ENCODE results near the gene MEGF10.

Gene MEGF10

GRCh38 chr5:127472700-127473099 is 182.1 kb downstream of the MEGF10 start:
- Histone ChIP-seq H3K27me3 (ENCODE audit: low read depth, low read length) (no peaks in the 10 kb centered on the region), H3K4me2 (ENCODE audit: low read length) (no peak overlapping the region), H3K4me1 (ENCODE audit: low read length) (no peaks in the 10 kb centered on the region), H3K9me3 (ENCODE audit: insufficient read depth, low read length) (no peaks in the 10 kb centered on the region), H3K4me3 (ENCODE audit: low read length) (no peak overlapping the region), H3K36me3 (replicated peaks; ENCODE audit: low read depth, low read length) (no peaks in the 10 kb centered on the region), H3K79me2 (ENCODE audit: low read length) (no peaks in the 10 kb centered on the region), H2AFZ (ENCODE audit: low read depth, low read length) (no peak overlapping the region), H3K27ac (ENCODE audit: low read length) (no peak overlapping the region), H4K20me1 (ENCODE audit: insufficient read depth, low read length) (no peaks in the 10 kb centered on the region), H3K9ac (ENCODE audit: low read length) (no peak overlapping the region)
- no peak for TF ChIP-seq CTCF (IDR thresholded peaks at IDR 0.05; ENCODE audit: low read depth, low read length)
- no peak for TF ChIP-seq EZH2phosphoT487 (IDR thresholded peaks at IDR 0.05; ENCODE audit: low read depth)

- H2AFZ ChIP-seq (ENCODE audit: low read depth, low read length): no peak overlapping the region
- H3K79me2 ChIP-seq (ENCODE audit: low read length): no peaks in the 10 kb centered on the region
- TF ChIP-seq EZH2phosphoT487 (IDR thresholded peaks at IDR 0.05; ENCODE audit: low read depth) (no peak), CTCF (IDR thresholded peaks at IDR 0.05; ENCODE audit: low read depth, low read length) (no peak)
- no peaks in the 10 kb centered on the region for H4K20me1 ChIP-seq (ENCODE audit: insufficient read depth, low read length)
- no peak overlapping the region for H3K27ac ChIP-seq (ENCODE audit: low read length)
- no peak overlapping the region for H3K4me2 ChIP-seq (ENCODE audit: low read length)
- 0 out of 2 replicates have a peak, but pooled peaks cover 3% of the 10 kb centered on the region for H3K27me3 ChIP-seq (ENCODE audit: low read depth, low read length)
- H3K4me1 ChIP-seq (ENCODE audit: low read length): no peaks in the 10 kb centered on the region
- no peak overlapping the region for H3K9ac ChIP-seq (ENCODE audit: low read length)
- no peaks in the 10 kb centered on the region for H3K9me3 ChIP-seq (ENCODE audit: insufficient read depth, low read length)
- no peak overlapping the region for H3K4me3 ChIP-seq (ENCODE audit: low read length)
- H3K36me3 ChIP-seq (replicated peaks; ENCODE audit: low read depth, low read length): no peaks in the 10 kb centered on the region
These were observed 195.9 kb downstream of the MEGF10 start for GRCh38 chr5:127486471-127486870.

GRCh38 chr5:127492854-127493738 is 202.5 kb downstream of the MEGF10 start:
- Histone ChIP-seq H3K27ac (ENCODE audit: low read length) (no peak overlapping the region), H3K4me1 (ENCODE audit: low read length) (no peaks in the 10 kb centered on the region), H3K9ac (ENCODE audit: low read length) (no peak overlapping the region), H3K4me2 (ENCODE audit: low read length) (no peak overlapping the region; the same call in 1 of the 2 replicates), H4K20me1 (ENCODE audit: insufficient read depth, low read length) (no peaks in the 10 kb centered on the region), H3K4me3 (ENCODE audit: low read length) (no peak overlapping the region), H3K27me3 (ENCODE audit: low read depth, low read length) (0 out of 2 replicates have a peak, but pooled peaks cover 3% of the 10 kb centered on the region), H2AFZ (ENCODE audit: low read depth, low read length) (no peak overlapping the region), H3K36me3 (replicated peaks; ENCODE audit: low read depth, low read length) (no peaks in the 10 kb centered on the region), H3K79me2 (ENCODE audit: low read length) (no peaks in the 10 kb centered on the region), H3K9me3 (ENCODE audit: insufficient read depth, low read length) (no peaks in the 10 kb centered on the region)
- TF ChIP-seq CTCF (IDR thresholded peaks at IDR 0.05; ENCODE audit: low read depth, low read length) (peak; percentile 81), EZH2phosphoT487 (IDR thresholded peaks at IDR 0.05; ENCODE audit: low read depth) (no peak)

- no peaks in the 10 kb centered on the region for H3K36me3 ChIP-seq (replicated peaks; ENCODE audit: low read depth, low read length)
- H3K9ac ChIP-seq (ENCODE audit: low read length): no peak overlapping the region
- no peak overlapping the region for H3K27ac ChIP-seq (ENCODE audit: low read length)
- H3K4me3 ChIP-seq (ENCODE audit: low read length): no peak overlapping the region
- no peaks in the 10 kb centered on the region for H4K20me1 ChIP-seq (ENCODE audit: insufficient read depth, low read length)
- no peak overlapping the region for H2AFZ ChIP-seq (ENCODE audit: low read depth, low read length)
- H3K9me3 ChIP-seq (ENCODE audit: insufficient read depth, low read length): no peaks in the 10 kb centered on the region
- TF ChIP-seq EZH2phosphoT487 (IDR thresholded peaks at IDR 0.05; ENCODE audit: low read depth) (no peak), CTCF (IDR thresholded peaks at IDR 0.05; ENCODE audit: low read depth, low read length) (no peak)
- H3K4me1 ChIP-seq (ENCODE audit: low read length): no peaks in the 10 kb centered on the region
- no peak overlapping the region for H3K4me2 ChIP-seq (ENCODE audit: low read length)
- H3K79me2 ChIP-seq (ENCODE audit: low read length): no peaks in the 10 kb centered on the region
- no peaks in the 10 kb centered on the region for H3K27me3 ChIP-seq (ENCODE audit: low read depth, low read length)
These were observed 208.0 kb downstream of the MEGF10 start for GRCh38 chr5:127498548-127498947.
